ENCODE measurements around the gene SOCS6.

DNA sequence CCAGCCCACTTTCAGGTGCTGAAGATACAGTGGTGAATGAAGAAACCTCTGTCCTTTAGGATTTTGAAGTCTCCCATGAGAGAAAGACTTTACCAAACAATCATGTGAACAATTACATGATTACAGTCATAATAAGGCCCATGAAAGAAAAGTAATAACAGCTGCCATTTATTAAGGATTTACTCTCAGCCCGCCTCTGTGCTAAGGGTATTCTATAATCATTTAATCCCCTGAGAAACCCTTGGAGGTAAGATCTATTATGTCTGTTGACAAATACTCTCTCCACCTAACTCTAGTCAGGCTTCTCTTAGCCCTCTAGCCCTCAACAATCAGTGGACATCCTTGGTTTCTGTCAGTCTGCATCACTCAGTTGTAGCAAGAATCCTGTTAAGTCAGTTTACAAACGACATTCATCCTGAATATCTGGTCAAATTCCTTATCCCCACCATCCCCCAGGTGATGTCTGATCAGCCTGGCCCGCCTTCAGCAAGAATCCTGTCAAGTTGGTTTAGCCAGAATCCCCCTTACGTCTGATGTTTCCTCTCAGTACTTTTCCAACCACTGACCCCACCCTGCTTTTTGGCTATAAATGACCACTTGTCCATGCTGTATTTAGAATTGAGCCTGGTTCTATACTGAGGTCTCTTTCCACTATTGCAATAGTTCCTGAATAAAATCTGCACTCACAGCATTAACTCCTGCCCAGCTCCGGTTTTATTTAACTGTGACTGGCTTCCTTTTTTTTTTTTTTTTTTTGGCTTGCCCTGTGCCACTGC lies 12.2 kb upstream of the SOCS6 start:
- TF ChIP-seq CTCF (IDR thresholded peaks at IDR 0.05) (no peak), POLR2A (IDR thresholded peaks at IDR 0.05) (no peak)
